ACC112 (cell line): ENCODE measurements around the gene LRRC27.

Source experiments
- H2AFZ ChIP-seq: fragments of 200-600 bp; sonication (generic); one replicate; pipeline ENCODE4 v1.6.0; 2017; ENCODE audit warnings: antibody characterized with exemption, low read length; ENCODE audit not compliant: unreplicated experiment
- H3K27ac ChIP-seq: fragments of 200-600 bp; sonication (generic); 2 replicates; pipeline ENCODE4 v1.5.1; 2014; ENCODE audit warnings: low read depth, mild to moderate bottlenecking, antibody characterized with exemption, low read length, moderate library complexity
- H3K27me3 ChIP-seq: fragments of 200-600 bp; sonication (generic); 2 replicates; pipeline ENCODE4 v1.6.1; 2014; ENCODE audit warnings: mild to moderate bottlenecking, antibody characterized with exemption, low read length, moderate library complexity, mixed read lengths; ENCODE audit not compliant: insufficient read depth
- H3K36me3 ChIP-seq: fragments of 200-600 bp; sonication (generic); 2 replicates; pipeline ENCODE4 v1.6.1; 2016; ENCODE audit warnings: mild to moderate bottlenecking, antibody characterized with exemption, low read length, moderate library complexity, mixed read lengths; ENCODE audit not compliant: insufficient read depth
- H3K4me1 ChIP-seq: fragments of 200-600 bp; sonication (generic); one replicate; pipeline ENCODE4 v1.6.1; 2016; ENCODE audit warnings: low read length, mixed read lengths; ENCODE audit not compliant: insufficient read depth, unreplicated experiment, control insufficient read depth
- H3K4me3 ChIP-seq: fragments of 200-600 bp; sonication (generic); 2 replicates; pipeline ENCODE4 v1.5.1; 2014; ENCODE audit warnings: mild to moderate bottlenecking, low read depth, low read length
- H3K79me2 ChIP-seq: fragments of 200-600 bp; sonication (generic); one replicate; pipeline ENCODE4 v1.6.0; 2016; ENCODE audit warnings: low read length; ENCODE audit not compliant: control insufficient read depth, unreplicated experiment, insufficient read depth

The LRRC27 gene

DNA sequence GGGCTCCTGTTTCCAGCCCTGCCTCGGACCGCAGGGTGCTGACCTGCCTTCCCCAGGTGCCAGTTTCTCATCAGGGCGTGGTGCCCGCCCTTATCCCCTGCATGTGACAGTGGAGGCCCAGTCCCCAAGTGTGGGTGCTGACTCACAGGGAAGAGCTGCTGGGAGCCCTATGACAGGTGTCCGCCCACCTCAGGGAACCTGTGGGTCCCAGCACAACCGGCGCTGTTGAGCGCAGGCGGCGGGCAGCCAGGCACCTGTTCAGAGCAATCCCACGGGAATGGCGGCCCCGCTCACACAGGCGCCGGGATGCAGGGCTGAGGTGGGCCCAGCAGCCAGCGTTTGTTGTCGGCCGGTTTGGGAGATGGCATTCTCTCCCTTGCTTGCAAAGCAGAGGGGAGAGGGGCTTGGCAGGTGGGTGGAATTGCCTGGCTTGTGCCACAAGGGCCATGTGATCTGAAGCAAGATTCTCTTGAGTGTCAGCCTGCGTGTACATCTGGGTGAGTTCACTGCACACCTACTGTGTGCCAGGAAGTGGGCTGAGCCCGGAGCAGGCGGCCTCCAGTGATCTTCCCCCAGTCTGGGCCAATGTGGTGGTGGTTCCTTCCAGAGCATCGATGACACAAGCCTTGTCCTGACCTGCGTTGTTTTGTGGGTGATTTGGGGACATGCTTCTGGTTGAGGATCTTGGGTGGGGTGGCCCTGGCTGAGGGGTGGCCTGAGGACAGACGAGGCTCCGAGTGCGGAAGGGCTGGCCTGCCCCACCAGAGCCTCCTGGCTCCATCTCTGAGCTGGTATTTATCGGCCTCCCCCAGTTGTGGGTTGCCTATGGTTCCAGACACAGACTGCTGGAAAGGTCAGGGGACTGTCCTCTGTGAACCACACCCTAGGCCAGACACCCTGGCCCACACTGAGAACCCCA, 67.4 kb downstream of the LRRC27 start:
- Histone ChIP-seq H3K27ac (no peak overlapping the region), H3K79me2 (peaks cover 5% of the 10 kb centered on the region), H2AFZ (no peak overlapping the region), H3K4me3 (no peak overlapping the region), H3K4me1 (peaks cover 12% of the 10 kb centered on the region), H3K36me3 (no peaks in the 10 kb centered on the region), H3K27me3 (no peaks in the 10 kb centered on the region)

DNA sequence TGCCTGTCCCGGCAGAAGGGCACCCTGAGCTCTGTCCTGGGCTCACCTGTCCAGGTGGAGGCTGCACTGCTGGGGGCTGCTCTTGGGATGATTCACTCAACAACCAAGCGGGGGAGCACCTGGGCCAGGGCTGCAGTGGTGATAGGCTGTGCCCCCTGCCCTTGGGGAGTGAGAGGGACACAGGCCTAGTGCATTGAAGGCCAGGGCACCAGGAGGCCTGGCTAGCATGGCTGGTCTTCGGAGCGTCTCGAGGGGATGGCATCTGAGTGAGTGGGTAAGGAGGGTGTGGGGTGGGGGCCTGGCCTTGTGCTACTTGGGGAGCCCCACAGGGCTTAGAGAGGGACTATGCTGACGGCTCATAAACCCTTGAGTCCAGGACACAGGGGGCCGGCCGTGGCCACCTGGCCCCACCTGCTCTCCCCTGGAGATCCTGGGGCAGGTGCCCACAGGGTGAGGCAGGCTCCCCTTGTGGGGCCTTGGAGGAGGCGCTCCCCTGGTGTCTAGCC, 68.1 kb downstream of the LRRC27 start:
- H3K27ac ChIP-seq: no peak overlapping the region

DNA sequence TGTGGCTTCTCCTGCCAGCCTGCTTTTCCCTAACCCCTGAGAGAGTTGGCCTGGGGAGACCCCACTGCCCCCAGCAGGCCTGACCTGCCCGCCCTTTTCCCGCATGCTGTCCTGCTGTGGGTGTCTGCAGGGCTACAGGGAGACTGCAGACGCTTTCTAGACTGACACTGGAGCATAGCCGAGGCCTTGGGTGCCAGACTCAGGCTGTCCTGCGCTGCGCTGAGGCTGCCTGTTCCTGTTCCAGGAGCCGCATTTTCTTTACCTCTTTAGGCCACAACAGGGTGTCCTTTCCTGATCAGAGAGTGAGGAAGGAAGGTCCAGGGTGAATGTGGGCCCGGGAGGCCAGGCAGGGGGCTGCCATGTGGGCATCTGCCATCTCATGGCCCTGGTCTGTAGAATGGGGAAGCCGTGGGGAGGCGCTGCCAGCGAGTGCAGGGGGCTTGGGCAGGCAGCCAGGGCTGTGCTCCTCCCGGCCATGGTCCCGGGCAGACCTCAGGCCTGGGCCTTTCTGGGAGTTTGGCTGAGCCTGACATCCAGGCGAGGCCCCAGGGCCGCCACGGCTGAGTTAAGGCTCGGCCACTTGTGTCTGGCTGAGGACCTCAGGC, 68.7 kb downstream of the LRRC27 start:
- Histone ChIP-seq H3K27me3 (no peaks in the 10 kb centered on the region), H3K36me3 (no peaks in the 10 kb centered on the region)

More for the DNA sequence above, 68.1 kb downstream of the LRRC27 start:
- Histone ChIP-seq H3K4me3 (no peak overlapping the region), H3K27me3 (no peaks in the 10 kb centered on the region), H3K4me1 (peaks cover 12% of the 10 kb centered on the region), H2AFZ (no peak overlapping the region), H3K79me2 (peaks cover 5% of the 10 kb centered on the region), H3K36me3 (no peaks in the 10 kb centered on the region)

DNA sequence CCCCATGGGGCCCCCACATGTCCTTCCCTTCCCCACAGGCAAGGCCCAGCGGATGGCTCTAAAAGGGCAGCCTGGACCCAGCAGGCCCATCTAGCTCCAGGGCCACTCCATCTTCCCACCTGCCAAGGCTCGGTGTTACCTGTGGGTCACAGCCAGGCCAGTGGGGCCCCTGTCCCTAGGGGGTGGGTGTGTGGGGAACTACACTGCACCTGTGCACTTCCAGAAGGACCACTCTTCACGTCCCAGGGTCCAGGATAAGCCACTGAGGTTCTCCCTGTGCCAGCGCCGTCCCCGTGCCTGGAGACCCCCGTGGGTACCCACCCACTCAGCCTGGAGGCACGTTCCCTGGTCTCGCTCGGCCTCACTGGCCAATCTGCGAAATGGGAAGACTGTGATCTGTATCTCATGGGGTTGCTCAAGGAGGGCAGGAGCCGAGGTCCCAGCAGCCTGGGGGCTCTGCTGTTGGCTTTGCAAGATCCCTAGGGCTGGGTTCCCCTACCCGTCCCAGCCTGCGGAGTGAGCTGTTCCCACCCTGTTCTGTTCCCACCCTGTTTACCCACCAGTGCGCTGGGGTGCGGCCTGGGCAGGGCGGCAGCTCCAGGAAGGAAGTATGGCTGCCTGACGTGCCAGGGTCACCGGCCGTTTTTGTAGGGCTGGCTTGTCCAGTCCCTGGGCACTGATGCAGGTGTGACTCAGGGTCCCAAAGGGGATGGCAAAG, 69.6 kb downstream of the LRRC27 start:
- Histone ChIP-seq H3K4me1 (peaks cover 6% of the 10 kb centered on the region), H3K27ac (no peak overlapping the region), H3K4me3 (no peak overlapping the region)

More for the DNA sequence above, 68.7 kb downstream of the LRRC27 start:
- Histone ChIP-seq H3K4me1 (peaks cover 9% of the 10 kb centered on the region), H3K79me2 (peaks cover 5% of the 10 kb centered on the region), H2AFZ (no peak overlapping the region), H3K27ac (no peak overlapping the region), H3K4me3 (no peak overlapping the region)

DNA sequence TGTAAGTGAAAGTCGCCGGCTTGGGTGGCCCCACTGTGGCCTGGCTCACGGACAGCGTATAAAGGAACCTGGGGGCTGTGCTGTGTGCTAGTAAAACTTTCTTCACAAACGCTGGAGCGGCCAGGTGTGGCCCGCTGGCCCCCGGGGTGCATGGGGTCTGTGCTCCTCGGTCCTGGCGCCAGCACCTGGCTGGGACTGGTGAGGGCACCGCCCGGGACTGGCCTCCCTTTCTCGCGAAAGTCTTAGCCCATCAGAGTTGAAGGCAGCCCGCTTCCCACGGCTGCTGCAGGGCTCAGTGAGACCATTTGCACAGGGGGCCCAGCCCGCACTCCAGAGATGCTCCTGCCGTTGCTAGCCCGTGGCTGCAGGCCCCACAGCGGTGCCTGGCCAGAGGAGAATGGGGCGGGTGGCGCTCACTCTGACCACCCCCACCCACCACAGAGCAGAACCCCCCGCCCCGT, 70.8 kb downstream of the LRRC27 start:
- Histone ChIP-seq H2AFZ (no peak overlapping the region), H3K27me3 (no peaks in the 10 kb centered on the region), H3K27ac (no peak overlapping the region), H3K4me3 (no peak overlapping the region), H3K36me3 (no peaks in the 10 kb centered on the region), H3K79me2 (peaks cover 5% of the 10 kb centered on the region), H3K4me1 (peaks cover 6% of the 10 kb centered on the region)

More for the DNA sequence above, 69.6 kb downstream of the LRRC27 start:
- H3K27me3 ChIP-seq: no peaks in the 10 kb centered on the region
- H3K36me3 ChIP-seq: no peaks in the 10 kb centered on the region
- H2AFZ ChIP-seq: no peak overlapping the region
- peaks cover 5% of the 10 kb centered on the region for H3K79me2 ChIP-seq

DNA sequence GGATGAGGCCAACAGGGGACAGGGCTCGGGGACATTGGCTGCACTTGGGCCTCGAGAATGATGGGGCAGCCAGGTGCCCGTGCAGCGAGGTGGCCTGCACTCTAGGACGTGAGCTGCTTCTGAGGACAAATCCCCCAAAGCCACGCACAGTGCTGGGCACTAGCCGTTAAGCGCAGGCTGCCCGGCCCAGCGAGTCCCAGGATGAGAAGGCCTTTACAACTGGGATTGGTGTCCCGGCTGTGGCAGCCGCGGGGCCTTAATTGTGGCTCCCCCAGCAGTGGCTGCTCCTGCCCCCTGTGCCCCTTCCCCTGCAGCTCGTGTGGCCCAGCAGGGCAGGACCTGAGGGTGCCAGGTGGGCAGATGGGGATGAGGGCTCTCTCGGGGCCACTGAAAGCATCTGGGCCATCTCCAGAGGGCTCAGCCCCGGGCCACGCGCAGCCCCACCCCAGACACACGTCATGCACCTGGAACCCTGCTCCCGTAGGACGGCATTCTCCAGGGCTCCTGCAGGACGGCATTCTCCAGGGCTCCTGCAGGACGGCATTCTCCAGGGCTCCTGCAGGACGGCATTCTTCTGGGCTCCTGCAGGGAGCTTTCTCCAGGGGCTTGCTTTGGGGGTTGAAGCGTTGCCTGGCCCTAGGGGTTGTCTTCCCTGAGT, 71.6 kb downstream of the LRRC27 start:
- H3K79me2 ChIP-seq: peaks cover 5% of the 10 kb centered on the region
- no peaks in the 10 kb centered on the region for H3K27me3 ChIP-seq
- H2AFZ ChIP-seq: no peak overlapping the region
- H3K27ac ChIP-seq: no peak overlapping the region
- no peaks in the 10 kb centered on the region for H3K36me3 ChIP-seq
- no peaks in the 10 kb centered on the region for H3K4me1 ChIP-seq
- no peak overlapping the region for H3K4me3 ChIP-seq

DNA sequence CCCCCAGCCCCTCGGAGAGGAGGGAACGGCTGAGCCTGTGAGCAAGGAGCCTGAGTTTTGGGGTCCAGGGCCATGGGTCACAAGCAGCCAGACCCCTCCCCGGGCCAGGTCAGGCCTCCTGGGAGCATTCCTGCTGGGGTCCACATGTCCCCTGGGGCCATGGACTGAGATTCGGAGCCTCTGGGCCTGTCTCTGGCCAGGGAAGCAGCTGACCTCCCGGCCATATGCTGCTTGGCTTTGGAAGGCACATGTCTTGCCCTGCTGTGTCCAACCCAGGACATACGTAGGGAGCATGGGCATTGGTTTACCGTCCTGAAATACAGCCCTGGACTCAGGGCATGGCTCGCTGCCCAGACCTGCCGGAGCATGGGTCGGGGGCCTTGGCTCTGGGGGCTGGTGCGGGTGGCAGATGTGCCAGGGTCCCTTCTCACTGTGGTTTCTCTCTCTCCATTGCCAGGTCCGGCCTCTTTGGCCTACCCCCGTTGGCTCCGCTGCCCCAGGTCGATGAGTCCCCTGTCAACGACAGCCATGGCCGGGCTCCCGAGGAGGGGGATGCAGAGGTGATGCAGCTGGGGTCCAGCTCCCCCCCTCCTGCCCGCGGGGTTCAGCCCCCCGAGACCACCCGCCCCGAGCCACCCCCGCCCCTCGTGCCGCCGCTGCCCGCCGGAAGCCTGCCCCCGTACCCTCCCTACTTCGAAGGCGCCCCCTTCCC, 72.3 kb downstream of the LRRC27 start:
- Histone ChIP-seq H3K4me1 (no peaks in the 10 kb centered on the region), H3K27me3 (no peaks in the 10 kb centered on the region), H3K4me3 (no peak overlapping the region), H2AFZ (no peak overlapping the region), H3K36me3 (no peaks in the 10 kb centered on the region), H3K27ac (no peak overlapping the region), H3K79me2 (peaks cover 5% of the 10 kb centered on the region)

DNA sequence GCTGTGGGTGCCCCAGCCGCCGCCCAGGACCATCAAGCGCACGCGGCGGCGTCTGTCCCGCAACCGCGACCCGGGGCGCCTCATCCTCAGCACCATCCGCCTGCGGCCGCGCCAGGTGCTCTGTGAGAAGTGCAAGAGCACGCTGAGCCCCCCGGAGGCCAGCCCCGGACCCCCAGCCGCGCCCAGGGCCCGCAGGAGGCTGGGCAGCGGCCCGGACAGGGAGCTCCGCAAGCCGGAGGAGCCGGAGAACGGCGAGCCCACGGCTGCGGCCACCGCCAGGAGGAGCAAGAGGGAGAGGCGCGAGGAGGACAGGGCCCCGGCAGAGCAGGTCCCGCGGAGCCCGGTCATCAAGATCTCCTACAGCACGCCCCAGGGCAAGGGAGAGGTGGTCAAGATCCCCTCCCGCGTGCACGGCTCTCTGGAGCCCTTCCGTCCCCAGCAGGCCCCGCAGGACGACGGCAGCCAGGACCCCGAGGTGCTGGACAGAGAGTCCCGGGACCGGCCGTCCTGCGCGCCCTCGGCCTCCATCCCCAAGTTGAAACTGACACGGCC, 73.0 kb downstream of the LRRC27 start:
- Histone ChIP-seq H2AFZ (no peak overlapping the region), H3K36me3 (no peaks in the 10 kb centered on the region), H3K79me2 (no peaks in the 10 kb centered on the region), H3K27ac (no peak overlapping the region), H3K4me3 (no peak overlapping the region), H3K4me1 (no peaks in the 10 kb centered on the region), H3K27me3 (no peaks in the 10 kb centered on the region)

DNA sequence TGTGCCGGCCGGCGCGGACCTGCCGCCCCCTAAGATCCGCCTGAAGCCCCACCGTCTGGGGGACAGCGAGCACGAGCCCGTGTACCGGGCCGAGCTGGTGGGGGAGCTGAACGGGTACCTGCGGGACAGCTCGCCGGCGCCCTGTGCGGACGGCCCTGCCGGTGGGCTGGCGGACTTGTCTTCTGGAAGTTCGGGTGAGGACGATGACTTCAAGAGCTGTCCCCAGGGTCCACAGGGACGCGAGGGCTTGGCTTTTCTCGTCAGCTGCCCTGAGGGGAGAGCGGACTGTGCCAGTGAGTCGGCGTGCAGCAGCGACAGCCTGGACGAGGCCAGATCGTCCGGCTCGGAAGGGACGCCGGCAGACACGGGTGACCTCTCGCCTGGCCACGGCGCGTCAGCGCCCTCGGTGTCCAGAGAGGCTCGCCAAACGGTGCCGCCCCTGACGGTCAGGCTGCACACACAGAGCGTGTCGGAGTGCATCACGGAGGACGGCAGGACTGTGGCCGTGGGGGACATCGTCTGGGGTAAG, 73.5 kb downstream of the LRRC27 start:
- H3K79me2 ChIP-seq: no peaks in the 10 kb centered on the region
- H3K36me3 ChIP-seq: no peaks in the 10 kb centered on the region
- H3K27ac ChIP-seq: no peak overlapping the region

More for the DNA sequence above, 73.5 kb downstream of the LRRC27 start:
- Histone ChIP-seq H3K4me3 (no peak overlapping the region), H3K4me1 (no peaks in the 10 kb centered on the region), H3K27me3 (no peaks in the 10 kb centered on the region), H2AFZ (no peak overlapping the region)
